Calu3 (cell line): Measurements from ENCODE around the gene BLOC1S4. TPM values are rescaled to one million over a fixed set of nuclear protein-coding genes. Genes with fewer than 3 reads are reported as not detected.

ENCODE experiments used
- BruUV-seq: library from RNA; stranded (reverse); fragments of 400-500 nt; replicated peaks from 2 replicates; lab custom pipeline; 2021; lab: Mats Ljungman, UMichigan
- CTCF ChIA-PET: fragments of 300-600 bp; sonication (Branson Sonifier 250); formaldehyde crosslinking; loops from one replicate; lab custom pipeline; 2022; ENCODE audit warnings: antibody characterized with exemption; lab: Charles Lee
- DNase-seq: peaks from one replicate; pipeline ENCODE4 v3.0.0; 2022
- H3K27ac Mint-ChIP-seq: one replicate; pipeline ENCODE4 v1.8.0; 2022; ENCODE audit warnings: mixed read lengths; ENCODE audit not compliant: unreplicated experiment
- H3K27me3 Mint-ChIP-seq: one replicate; pipeline ENCODE4 v1.8.0; 2022; ENCODE audit warnings: mixed read lengths; ENCODE audit not compliant: unreplicated experiment
- H3K36me3 Mint-ChIP-seq: one replicate; pipeline ENCODE4 v1.8.0; 2022; ENCODE audit warnings: mild to moderate bottlenecking, moderate library complexity, mixed read lengths; ENCODE audit not compliant: insufficient read depth, unreplicated experiment
- H3K4me1 Mint-ChIP-seq: one replicate; pipeline ENCODE4 v1.8.0; 2022; ENCODE audit warnings: mild to moderate bottlenecking, low read depth, mixed read lengths; ENCODE audit not compliant: unreplicated experiment
- H3K4me3 Mint-ChIP-seq: one replicate; pipeline ENCODE4 v1.8.0; 2022; ENCODE audit warnings: mild to moderate bottlenecking, low read depth, moderate library complexity, mixed read lengths; ENCODE audit not compliant: unreplicated experiment
- H3K9me3 Mint-ChIP-seq: one replicate; pipeline ENCODE4 v1.8.0; 2022; ENCODE audit warnings: low read depth, mixed read lengths; ENCODE audit not compliant: unreplicated experiment
- intact Hi-C: fragments of 100-400 bp; cut with micrococcal nuclease; formaldehyde crosslinking; loops from one replicate; pipeline ENCODE4 v1.10.0; 2022; ENCODE audit not compliant: unreplicated experiment
- total RNA-seq: library from RNA; stranded (reverse); gene quantifications from 2 replicates; pipeline ENCODE4 v1.2.3, GENCODE V29; 2022
- TF ChIP-seq, protein P1 (sequence below): fragments of 200-600 bp; IDR thresholded peaks from one replicate; pipeline ENCODE4 v1.8.0; 2022; ENCODE audit warnings: antibody characterized with exemption; ENCODE audit not compliant: unreplicated experiment

Gene BLOC1S4
- total RNA-seq, 1 experiment from 2014 or later: 9.2 TPM

DNA sequence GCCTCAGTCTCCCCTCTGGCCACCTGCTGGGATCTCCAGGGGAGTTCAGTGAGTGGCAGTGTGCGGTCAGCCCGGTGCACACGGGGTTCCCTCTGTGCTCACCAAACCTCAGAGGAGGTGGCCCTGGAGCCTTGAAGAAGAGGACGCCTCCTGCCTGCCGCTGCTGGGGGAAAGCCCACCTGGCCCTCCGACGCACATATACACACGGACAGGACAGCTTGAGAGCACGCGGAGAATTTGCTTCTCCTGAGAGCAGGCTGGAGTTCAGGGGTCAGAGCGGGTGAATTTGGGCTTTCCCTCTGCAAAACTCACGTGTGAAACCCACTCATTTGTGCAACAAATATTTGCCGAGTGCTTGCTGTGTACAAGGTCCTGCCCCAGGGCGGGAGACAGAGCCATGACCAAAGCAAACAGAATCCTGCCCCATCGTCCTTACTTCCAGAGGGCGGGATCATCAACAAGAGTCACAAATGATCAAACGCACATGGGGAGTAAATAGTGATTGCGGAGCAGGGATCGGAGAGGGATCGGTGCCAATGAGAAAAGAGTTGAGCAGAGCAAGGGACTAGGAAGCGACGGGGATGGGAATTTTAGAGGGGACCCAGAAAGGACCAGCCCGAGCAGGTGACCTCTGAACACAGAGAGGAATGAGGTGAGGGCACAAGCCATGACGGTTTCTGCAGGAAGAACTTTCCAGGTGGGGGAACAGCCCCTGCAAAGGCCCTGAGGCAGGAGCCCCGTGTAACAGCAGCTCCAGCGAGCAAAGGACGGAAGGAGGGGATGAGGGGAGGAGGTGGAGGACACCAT is 17.6 kb downstream of the BLOC1S4 start:
- Mint-ChIP-seq H3K36me3 (peaks cover 5% of the 10 kb centered on the region), H3K4me3 (no peak overlapping the region), H3K27ac (no peak overlapping the region), H3K4me1 (no peaks in the 10 kb centered on the region), H3K9me3 (no peaks in the 10 kb centered on the region), H3K27me3 (no peaks in the 10 kb centered on the region)
- TF ChIP-seq, protein P1, sequence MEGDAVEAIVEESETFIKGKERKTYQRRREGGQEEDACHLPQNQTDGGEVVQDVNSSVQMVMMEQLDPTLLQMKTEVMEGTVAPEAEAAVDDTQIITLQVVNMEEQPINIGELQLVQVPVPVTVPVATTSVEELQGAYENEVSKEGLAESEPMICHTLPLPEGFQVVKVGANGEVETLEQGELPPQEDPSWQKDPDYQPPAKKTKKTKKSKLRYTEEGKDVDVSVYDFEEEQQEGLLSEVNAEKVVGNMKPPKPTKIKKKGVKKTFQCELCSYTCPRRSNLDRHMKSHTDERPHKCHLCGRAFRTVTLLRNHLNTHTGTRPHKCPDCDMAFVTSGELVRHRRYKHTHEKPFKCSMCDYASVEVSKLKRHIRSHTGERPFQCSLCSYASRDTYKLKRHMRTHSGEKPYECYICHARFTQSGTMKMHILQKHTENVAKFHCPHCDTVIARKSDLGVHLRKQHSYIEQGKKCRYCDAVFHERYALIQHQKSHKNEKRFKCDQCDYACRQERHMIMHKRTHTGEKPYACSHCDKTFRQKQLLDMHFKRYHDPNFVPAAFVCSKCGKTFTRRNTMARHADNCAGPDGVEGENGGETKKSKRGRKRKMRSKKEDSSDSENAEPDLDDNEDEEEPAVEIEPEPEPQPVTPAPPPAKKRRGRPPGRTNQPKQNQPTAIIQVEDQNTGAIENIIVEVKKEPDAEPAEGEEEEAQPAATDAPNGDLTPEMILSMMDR: no peak
- DNase-seq: no peak
- CTCF ChIA-PET: interaction anchor here (0.6 kb wide), 1 partner anchor 10 kb away, joined by 4 read pairs; no protein-coding TSS in a partner anchor
- no TSS peak for BruUV-seq
- intact Hi-C loops: no loop called here

DNA sequence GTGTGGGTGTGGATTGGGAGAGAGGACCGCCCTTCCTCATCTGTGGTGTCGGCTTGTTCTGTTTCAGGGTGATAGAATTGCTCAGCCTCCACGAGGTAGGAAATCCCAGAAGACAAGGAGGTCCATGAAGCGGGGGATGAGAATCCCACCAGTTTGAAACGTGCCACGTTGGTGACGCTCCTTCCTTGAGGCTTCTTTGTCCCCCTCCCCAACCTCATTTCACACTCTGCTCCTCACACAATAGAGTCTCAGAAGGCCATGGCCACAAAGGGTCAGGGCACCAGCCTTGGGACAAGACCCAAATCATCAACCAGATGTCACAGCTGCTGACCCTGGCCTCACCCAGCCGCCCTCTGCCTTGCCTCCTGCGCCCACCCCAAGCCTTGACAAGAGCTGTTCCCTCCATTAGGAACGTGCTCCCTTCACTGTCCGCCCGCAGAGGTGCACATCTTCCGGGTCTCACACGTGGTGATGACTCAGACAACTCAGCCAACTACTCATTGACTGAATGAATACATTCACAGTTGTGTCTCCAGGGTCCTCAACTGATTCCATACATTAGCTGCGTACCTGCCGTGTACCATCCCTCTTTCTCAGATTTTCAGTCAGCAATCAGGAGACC is 18.3 kb downstream of the BLOC1S4 start:
- TF ChIP-seq, protein P1: no peak
- CTCF ChIA-PET: no interaction called here
- no TSS peak for BruUV-seq
- peak overlapping the region; percentile 21 for H3K27ac Mint-ChIP-seq
- DNase-seq: no peak
- intact Hi-C loops: no loop called here
- no peaks in the 10 kb centered on the region for H3K4me1 Mint-ChIP-seq
- no peaks in the 10 kb centered on the region for H3K9me3 Mint-ChIP-seq
- H3K36me3 Mint-ChIP-seq: peaks cover 5% of the 10 kb centered on the region
- H3K27me3 Mint-ChIP-seq: no peaks in the 10 kb centered on the region
- no peak overlapping the region for H3K4me3 Mint-ChIP-seq

DNA sequence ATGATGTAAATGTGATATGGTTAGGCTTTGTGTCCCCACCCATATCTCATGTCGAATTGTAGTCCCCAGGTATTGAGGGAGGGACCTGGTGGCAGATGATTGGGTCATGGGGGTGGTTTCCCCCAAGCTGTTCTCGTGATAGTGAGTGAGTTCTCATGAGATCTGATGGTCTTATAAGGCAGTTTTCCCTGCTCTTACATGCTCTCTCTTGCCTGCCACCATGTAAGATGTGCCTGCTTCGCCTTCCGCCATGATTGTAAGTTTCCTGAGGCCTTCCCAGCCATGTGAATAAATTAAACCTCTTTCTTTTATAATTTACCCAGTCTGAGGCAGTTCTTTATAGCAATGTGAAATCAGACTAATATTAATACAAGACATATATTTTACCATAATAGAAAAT is 23.9 kb downstream of the BLOC1S4 start:
- Mint-ChIP-seq H3K27me3 (no peaks in the 10 kb centered on the region), H3K9me3 (no peaks in the 10 kb centered on the region), H3K27ac (no peak overlapping the region), H3K4me3 (no peak overlapping the region), H3K4me1 (no peaks in the 10 kb centered on the region), H3K36me3 (no peaks in the 10 kb centered on the region)
- CTCF ChIA-PET: interaction anchor here (0.6 kb wide), 1 partner anchor 9 kb away, joined by 3 read pairs; no protein-coding TSS in a partner anchor
- no TSS peak for BruUV-seq
- DNase-seq: no peak
- TF ChIP-seq, protein P1: no peak
- intact Hi-C loops: no loop called here

DNA sequence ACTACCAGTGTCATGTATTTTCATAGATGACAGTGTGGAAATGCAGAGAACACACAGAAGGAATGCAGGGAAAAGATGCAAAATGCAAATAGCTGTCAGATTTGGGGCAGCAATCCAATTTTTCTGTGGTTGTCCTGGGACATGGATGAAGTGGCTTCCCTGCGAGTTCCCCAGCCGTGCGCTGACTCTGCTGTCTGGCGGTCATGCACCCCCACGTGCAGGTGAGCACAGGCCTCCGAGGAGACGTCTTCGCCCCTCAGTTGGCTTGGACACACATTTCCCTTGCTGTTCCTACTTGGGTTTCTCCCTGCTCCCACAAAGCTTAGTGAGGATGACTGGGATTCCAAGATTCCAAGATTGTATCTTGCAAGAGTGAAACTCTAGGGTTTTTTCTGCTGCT is 24.4 kb downstream of the BLOC1S4 start:
- Mint-ChIP-seq H3K27me3 (no peaks in the 10 kb centered on the region), H3K4me1 (no peaks in the 10 kb centered on the region), H3K27ac (no peak overlapping the region), H3K4me3 (no peak overlapping the region), H3K36me3 (no peaks in the 10 kb centered on the region), H3K9me3 (no peaks in the 10 kb centered on the region)
- TF ChIP-seq, protein P1: no peak
- CTCF ChIA-PET: interaction anchor here (0.6 kb wide), 1 partner anchor 8 kb away, joined by 3 read pairs; no protein-coding TSS in a partner anchor
- intact Hi-C loops: no loop called here
- BruUV-seq: no TSS peak
- no peak for DNase-seq
